HPDE6-E6E7 (cell line): ENCODE data around the gene ALKBH4.
"Not testable (repeated sequence)": the region's sequence is repeated elsewhere in the genome, so short reads cannot be mapped to it uniquely, and the experiment has no call there.

ENCODE experiments used
- DNase-seq: peaks from one replicate; pipeline ENCODE4 v3.0.0; 2011; ENCODE audit warnings: missing footprints; ENCODE audit errors: extremely low spot score

ALKBH4 gene

DNA sequence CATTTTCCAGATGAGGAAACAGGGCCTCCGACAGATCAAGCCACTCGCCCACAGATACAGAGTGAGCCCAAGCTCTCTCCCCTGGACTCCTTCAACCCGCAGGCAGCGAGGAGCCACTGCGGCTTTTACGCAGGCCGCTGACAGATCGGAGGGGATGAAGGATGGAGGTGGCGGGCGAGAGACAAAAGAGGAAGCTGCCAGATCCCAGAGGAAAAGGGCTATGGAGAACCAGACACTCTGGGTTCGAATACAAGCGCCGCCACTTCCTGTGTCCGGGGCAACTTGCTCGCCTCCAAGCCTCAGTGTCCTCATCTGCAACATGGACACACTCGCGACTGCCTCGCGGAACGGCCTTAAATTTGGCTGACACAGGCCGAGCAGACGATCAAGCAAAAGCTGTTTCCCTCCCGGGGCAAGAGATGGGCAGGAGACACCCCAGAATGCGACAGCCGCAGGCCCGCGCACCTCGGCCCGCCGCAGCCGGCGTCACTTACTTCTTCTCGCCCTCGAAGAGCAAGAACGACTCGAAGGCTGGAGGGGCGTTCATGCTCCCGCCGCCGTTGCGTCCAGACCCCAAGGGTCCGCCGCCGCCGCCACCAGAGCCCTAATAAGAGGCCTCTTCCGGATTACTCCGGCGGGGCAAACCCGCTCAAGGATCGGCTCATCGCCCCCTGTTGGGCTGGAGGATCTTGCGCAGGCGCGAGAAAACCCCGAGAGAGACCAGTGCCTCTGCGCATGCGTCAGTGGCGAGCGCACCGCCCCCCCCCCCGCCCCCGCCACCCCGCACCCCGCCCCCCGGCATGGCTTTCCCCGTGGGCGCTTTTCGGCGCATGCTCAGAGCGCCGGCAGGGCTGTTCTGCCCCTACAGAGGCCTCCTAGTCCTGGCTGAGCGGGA lies 13.9 kb upstream of the ALKBH4 start, which contains the start of gene POLR2J:
POLR2J (minus strand) TSS at position 609 of the 895 bp plus-strand sequence; CDS start at position 547, 62 bp downstream.
- DNase-seq = not testable (repeated sequence)

GRCh38 chr7:102474736-102475435 lies 10.2 kb upstream of the ALKBH4 start:
- DNase-seq = not testable (repeated sequence)

- DNase-seq = not testable (repeated sequence)
These were observed 9.5 kb upstream of the ALKBH4 start for GRCh38 chr7:102474116-102474515.

- DNase-seq = no peak
These were observed 8.8 kb upstream of the ALKBH4 start for GRCh38 chr7:102473271-102473991.

GRCh38 chr7:102472126-102473041 lies 7.7 kb upstream of the ALKBH4 start:
- no peak for DNase-seq

DNA sequence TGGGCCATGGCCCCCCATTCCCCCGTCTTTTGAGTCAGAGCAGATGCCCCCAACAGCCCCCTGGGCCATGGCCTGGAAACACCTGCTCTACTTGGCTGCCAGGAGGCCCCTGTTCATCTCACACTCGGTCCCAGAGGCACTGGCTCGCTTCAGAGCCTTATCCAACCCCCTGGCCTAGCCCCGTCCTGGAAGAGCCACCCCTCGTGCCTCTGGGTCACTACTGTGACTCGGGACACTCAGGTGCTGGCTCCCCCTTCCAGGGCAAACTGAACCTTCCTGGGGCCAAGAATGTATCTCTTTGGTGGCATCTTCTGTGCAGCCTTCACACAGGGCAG lies 7.1 kb upstream of the ALKBH4 start:
- DNase-seq = no peak

DNA sequence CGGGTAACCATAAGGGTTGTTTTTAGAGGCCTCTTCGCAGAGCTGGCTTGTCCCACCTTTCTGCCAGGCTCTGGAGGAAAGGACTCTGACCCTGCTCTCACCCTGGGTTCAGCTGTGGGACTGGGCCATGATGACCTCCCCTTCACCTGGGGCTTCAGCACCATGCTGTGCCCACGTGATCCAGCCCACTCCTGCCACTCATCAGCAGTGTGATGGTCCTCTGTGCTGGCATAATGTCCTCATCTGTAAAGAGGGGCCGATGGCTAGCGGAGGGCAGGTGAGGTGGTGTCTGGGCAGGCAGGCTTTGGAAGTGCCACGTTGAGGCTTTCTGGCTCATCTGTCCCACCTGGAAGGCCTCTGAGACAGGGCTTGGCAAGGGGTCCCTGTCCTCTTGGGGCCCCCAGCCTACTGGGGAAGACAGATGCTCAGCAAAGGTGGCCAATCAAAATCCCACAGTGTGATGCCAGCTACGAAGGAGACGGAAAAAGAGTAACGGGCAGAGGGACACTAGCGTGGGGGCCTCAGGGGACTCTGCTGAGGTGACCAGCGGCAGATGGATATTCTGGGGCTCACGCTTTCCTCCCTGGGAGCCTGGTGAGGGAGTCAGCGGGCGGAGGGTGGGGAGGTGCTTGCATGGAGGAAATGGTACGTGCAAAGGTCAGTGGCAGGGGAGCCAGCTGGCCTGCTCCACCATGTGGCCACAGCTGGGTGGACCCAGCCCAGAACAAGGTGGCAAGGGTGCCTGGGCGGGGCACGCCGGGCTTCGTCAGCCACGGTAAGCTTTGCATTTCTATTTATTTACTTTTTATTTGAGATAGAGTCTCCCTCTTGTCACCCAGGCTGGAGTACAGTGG lies 5.5 kb upstream of the ALKBH4 start:
- no peak for DNase-seq

DNA sequence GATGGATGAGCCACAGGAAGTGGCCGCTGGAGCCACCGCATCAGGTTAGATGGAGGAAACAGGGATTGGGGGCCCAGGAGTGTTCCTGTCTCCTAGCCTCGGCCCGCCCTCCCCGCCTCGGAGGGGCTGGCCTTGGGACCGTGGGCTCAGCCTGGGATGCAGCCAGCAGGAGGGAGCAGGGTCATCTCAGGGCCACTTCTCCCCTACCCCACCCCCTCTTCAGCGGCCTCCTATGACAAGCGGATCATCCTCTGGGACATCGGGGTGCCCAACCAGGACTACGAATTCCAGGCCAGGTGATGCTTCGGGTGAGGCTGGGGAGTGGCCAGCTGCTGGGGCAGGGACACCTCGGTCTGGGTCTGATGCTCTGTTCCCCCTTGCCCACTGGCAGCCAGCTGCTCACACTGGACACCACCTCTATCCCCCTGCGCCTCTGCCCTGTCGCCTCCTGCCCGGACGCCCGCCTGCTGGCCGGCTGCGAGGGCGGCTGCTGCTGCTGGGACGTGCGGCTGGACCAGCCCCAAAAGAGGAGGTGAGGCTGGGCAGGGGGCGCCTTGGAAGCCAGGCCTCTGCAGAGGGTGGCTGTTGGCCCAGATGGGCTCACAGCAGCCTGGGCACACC lies 4.8 kb upstream of the ALKBH4 start:
- DNase-seq = no peak

DNA sequence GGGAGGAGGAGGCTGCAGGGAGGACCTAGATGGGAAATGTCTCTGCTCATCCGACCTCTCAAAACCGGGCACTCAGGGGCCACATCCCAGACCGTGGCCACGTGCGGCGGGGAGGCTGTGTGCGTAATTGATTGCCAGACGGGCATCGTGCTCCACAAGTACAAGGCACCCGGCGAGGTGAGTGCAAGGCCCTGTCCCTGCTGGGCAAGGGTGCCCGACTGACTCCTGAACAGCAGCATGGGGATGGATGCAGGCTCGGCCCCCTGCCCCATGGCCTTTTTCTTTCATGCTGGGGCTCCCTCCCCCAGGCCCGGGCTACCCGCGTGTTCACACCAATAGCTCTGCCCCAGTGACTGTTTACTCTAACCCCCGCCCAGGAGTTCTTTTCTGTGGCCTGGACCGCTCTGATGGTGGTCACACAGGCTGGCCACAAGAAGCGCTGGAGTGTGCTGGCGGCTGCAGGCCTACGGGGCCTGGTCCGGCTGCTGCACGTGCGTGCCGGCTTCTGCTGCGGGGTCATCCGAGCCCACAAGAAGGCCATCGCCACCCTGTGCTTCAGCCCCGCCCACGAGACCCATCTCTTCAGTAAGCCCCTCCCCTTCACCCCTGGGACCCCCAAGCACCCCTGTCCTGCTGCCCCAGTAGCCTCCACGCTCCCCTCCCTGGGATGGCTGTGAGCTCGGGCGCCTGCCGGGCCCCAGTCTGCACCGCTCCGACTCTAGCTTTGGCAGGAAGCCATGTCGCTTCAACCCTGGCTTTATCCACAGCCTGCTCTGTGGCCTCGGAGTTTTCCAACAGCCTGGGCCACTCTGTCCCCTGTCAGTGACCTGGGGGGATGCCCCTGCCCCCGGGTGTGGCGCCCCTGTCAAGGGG lies 4.1 kb upstream of the ALKBH4 start:
- no peak for DNase-seq

DNA sequence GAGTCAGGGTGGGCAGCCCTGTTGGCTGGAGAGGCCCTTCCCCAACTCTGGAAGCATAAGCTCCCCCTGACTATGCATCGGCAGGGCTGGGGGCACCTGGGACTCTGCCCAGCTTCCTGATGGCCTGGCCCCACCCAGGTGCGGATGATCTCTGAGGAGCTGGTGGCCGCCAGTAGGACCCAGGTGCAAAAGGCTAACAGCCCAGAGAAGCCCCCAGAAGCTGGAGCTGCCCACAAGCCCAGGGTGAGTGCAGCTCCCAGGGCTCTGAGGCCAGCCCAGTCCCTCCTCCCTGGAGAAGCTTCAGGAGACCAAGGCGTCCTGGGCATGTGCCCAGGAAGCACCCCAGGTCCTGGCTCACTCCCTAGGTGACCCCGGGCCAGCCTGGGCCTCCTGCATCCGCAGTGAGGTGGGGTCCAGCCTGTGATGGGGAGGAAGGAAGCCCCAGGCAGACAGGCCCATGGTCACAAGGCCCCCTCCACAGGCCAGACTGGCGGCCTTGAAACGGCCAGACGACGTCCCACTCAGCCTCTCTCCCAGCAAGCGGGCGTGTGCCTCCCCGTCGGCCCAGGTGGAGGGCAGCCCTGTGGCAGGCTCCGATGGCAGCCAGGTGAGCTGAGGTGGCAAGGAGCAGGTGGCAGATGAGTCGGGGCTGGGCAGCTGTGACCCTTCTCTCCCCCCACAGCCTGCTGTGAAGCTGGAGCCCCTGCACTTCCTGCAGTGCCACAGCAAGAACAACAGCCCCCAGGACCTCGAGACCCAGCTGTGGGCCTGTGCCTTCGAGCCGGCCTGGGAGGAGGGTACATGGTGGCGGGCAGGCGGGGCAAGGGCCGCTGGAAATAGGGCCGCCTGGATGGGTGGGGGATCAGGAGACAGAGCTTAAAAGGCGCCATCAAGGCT lies 3.2 kb upstream of the ALKBH4 start:
- DNase-seq = no peak

GRCh38 chr7:102466097-102466496 lies 1.4 kb upstream of the ALKBH4 start:
- no peak for DNase-seq

DNA sequence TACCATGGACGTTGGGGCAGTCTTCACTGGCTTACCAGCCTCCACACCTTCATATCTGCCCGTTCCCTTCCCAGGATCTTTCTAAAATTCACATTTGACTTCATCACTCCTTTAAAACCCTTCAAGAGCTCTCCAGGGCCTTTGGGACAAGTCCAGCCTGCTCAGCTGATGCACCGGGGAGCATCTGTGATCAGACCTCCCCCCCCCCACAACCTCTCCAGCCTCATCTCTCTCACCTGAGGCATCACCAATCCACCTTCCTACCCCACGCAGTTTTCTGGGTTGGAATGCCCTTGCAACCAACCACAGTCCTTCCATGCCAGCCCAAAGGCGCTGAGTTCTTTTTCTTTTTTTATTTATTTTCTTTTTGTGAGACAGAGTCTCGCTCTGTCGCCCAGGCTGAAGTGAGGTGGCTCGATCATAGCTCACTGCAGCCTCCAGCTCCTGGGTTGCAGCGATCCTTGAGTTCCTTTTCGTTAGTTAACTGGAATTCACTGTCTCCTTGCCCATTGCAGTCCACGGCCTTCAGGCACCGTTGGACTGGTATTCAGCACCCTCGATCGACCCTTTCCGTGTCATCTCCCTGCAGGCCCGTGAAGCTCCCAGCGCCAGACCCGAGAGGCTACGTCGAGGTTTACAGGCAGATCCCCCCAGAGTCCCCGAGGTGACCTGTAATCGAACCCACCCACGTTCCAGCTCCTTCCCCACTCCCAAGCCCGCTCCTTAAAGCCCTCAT lies 654 bp downstream of the ALKBH4 start:
- DNase-seq = no peak

- DNase-seq = no peak
These were observed 4.2 kb downstream of the ALKBH4 start for GRCh38 chr7:102460467-102460866.

DNA sequence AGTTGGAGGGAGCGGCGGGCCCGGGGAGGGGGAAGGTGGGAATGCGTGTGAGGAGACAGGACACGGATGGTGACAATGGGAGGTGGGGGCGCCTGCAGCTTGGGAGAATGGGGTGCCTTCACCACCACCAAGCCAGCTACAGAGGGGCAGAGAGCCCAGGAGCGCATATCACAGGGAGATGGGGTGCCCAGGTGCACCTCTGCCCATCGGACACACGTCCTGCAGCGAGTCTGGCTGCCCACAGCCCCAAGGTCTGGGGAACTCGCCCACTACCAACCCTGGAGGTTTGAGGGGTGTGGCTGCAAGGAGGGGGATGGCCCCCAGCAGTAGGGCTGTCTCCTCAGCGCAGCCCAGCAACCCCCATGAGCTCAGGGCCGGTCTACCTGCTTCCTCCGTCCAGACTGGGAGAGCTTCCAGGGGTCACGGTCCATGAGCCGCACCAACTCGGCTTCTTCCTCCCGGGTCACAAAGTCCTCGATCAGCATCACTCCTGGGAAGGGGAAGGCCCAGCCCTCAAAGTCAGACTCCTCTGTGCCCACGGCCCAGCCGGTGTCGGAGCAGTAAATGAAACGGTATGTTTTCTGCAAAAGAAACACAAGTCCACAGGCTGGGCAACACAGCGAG lies 5.3 kb downstream of the ALKBH4 start:
- no peak for DNase-seq

- DNase-seq = no peak
These were observed 7.2 kb downstream of the ALKBH4 start for GRCh38 chr7:102457352-102457924.

GRCh38 chr7:102456327-102456726 lies 8.3 kb downstream of the ALKBH4 start:
- no peak for DNase-seq
